HG03521 (cell line): ENCODE data around the gene DCTN1.

Experiments used
- ATAC-seq: cut with Tn5 transposase; IDR thresholded peaks from one replicate; pipeline ENCODE4 v1.9.1; 2021; ENCODE audit warnings: mild to moderate bottlenecking, moderate library complexity; ENCODE audit not compliant: unreplicated experiment

The DCTN1 gene

DNA sequence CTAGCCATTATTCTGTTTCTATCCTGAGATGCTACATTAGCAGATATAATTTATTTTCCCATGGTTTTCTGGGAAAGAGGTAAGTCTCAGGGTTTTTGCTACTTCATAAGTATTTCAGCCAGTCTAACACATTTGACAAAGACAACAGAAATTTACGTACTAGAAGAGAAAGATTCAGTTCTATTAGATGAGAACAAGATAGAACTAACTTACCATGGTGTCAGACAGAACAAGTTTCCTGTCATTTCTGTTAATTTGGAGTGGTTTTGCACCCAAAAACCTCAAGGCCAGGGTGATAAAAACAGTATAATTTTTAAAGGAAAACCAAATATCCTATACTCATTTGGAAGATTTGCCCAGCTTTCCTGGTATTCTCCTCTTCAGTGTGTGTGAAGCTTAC lies 52.5 kb downstream of the DCTN1 start:
- ATAC-seq = no peak

DNA sequence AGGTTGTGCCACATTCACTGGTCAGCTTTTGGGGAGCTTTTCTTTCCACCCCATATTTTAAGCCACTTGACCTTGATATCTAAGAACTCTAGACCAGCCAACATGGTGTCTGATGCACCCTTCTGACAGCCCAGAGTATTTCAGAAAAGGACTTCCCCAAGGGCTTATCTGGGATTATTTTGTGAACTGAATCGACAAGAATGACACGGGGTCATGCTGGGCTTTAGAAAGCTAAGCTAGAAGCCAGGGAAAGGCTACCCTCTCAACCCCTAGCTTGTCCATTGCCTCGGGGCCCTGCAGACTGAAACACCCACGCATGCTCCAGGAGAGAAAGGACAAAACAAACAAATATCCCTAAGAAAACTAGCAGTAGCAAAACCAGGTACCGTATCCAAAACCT lies 52.9 kb downstream of the DCTN1 start:
- ATAC-seq = no peak

DNA sequence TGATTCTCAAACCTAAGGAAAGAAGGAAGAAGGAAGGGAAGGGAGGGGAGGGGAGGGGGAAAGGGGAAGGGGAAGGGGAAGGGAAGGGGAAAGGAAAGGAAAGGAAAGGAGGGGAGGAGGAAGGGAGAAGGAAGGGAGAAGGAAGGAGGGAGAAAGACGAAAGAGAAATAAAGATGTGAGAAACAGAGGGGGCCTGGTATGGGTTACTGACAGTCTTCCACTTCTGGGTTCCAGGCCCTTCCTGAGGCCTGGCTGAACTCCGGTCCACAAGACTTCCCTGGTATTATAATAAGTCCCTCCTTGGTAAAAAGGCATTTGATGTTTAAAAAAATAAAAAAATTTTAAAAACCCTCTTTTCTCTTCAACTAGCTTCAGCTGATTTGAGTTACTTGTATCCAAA lies 54.3 kb downstream of the DCTN1 start:
- ATAC-seq = no peak

DNA sequence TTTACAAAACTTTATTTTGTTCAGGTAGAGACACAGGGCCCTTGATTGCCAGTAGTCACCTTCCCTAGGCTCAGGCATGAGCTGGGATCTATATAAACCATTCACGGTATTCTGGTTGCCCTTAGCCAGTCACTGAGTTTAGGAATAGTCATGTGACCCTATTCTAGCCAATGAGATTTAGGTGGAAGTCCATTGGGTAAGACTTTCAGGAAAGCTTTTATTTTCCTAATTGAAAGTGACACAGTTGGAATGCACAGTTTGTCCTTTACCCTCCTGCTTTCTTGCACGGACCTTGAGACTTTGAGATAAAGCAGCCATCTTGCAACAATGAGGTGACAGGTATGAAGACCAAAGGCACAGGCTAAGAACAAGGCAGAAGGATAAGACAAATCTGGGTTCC lies 58.4 kb downstream of the DCTN1 start:
- no peak for ATAC-seq

DNA sequence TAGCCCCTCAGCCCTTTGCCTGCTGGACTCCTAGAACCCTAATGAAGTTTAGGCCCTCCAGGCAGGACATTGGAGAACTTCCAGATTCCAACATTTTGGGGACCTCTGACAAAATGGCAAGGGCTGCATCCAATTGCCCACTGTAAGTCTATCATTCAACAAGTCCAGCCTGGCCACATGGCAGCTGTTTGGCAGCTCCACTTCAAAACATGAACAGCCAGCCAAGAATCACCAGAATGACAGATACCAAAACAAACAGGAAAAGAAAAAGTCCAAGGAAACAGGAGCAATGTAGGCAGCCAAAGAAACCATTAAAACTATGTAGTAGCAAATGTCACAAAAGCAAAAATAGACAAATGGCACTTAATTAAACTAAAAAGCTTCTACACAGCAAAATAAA lies 62.4 kb downstream of the DCTN1 start:
- ATAC-seq = no peak

DNA sequence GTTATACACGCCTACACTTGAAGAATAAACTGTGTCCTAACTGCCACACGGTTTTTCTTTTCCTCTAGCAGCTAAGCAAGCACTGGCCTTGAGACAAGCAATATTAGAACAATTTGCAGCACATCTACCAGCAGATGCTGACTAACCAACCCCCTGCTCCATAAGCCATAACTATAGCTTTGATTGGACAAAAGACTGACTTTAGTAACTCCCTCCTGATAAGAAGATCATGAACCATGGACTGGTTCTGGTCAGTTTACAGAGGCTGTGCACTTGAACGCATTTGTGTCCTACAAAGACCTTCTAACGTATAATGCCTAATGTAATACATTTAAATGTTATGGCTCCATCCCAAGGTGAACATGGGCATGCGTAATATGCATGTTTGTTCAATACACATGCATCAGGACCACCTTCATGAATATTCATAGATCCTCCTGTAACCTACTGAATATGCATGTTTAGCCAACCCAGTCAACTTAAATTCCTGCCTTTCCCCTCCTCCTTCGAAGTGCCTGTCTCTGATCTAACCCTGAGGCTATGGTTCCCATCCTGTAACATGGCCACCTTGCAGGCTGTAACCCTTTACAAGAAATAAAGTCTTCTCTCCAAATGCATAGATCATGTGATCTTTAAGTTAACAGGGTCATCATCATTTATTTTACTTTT lies 63.4 kb downstream of the DCTN1 start:
- ATAC-seq = no peak

DNA sequence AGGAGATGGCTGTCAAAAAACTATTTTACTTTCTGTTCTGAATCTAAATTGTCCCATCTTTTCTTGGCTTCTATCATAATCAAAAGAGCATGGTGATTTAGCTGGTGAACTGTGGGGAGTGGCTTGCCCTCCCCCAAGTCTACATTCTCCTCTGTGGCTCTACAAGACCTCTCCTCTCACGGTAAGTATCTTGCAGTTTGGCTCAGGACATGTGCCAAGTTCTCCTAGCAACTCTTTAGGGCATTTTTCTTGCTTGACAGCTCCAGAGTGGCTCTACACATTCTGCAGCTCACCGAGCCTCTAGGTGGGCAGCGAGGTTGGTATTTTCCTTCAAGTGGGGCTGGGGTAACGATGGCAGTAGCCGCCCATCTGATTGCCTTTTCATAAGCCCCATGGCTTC lies 66.0 kb downstream of the DCTN1 start:
- ATAC-seq = no peak

DNA sequence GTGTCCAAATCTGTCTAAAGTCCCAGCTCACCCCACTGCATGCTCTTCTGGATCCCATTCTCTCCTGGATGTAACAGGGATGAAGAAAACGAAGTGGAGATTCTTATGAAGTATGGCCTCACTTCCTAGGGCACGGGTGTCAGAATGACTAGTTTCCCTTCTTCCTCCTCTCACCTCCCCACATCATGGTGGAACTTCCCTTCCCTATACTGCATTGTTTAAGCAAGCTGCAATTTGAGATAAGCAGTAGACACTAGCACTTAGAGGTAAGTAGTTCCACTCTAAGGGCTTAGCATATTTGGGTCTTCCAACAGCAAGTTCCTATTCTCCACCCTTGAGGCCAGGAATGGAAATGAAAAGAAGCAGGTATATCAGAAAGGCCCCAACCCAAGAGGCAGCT lies 66.6 kb downstream of the DCTN1 start:
- ATAC-seq = no peak

DNA sequence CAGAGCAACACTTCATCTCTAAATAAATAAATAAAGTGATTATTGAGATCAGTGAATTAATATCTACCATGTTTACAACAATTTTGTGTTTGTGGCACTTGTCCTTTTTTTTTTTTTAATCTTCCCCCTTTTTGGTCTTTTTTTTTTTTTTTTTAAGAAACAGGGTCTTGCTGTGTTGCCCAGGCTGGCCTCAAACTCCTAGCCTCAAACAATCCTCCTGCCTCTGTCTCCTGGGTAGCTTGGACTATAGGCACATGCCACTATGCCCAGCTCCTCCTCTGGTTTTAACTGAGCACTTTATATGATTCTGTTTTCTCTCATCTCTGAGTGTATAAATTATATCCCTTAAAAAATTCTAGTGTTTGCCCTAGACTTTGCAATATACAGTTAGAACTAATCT lies 67.2 kb downstream of the DCTN1 start:
- no peak for ATAC-seq
